Measurements from ENCODE around the gene RLN3.

- TF ChIP-seq CTCF (conservative IDR thresholded peaks at IDR 0.05; ENCODE audit: low read depth, low read length) (no peak), EZH2 (IDR thresholded peaks at IDR 0.05; ENCODE audit: borderline replicate concordance, low read depth, low read length, poor library complexity, severe bottlenecking) (no peak)
Measured at GRCh38 chr19:13981467-13981866, 46.5 kb upstream of the RLN3 start.

All from A673 (cell line).